PC-3 (cell line): ENCODE results near the gene KSR1.

Experiments
- EZH2 ChIP-seq: fragments of 300-600 bp; sonication (generic); IDR thresholded peaks from one replicate; pipeline ENCODE4 v1.6.1; 2017; ENCODE audit warnings: antibody characterized with exemption, mild to moderate bottlenecking, low read length; ENCODE audit not compliant: unreplicated experiment
- TF ChIP-seq, protein P1 (sequence below): fragments of 300-600 bp; sonication (generic); conservative IDR thresholded peaks from 2 replicates; pipeline ENCODE4 v1.5.1; 2017; ENCODE audit warnings: antibody characterized with exemption, low read depth, mild to moderate bottlenecking, low read length

DNA sequence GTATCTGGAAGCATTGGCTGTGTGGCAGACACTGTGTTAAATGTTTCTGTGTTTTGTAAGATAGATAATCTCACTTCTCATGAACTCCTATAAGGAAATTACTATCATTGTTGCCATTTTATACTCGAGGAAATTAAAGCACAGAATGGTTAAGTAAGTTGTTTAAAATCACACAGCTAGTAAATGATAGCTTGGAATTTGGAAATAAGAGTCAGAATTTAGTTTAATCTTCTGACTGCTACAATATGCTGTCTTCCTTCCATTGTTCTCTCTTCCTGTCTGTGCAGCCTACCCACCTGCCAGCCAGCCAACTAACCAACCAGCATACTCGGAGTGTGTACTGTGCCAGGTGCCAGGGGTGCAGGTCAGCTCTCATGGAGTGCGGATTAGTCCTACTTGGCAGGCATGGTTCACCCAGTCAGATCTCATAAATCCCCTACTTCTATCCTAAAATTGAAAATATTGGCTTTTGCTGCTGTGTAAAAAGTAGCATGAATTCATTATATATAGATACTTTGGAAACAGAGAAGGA, 94.8 kb downstream of the KSR1 start:
- TF ChIP-seq, protein P1, sequence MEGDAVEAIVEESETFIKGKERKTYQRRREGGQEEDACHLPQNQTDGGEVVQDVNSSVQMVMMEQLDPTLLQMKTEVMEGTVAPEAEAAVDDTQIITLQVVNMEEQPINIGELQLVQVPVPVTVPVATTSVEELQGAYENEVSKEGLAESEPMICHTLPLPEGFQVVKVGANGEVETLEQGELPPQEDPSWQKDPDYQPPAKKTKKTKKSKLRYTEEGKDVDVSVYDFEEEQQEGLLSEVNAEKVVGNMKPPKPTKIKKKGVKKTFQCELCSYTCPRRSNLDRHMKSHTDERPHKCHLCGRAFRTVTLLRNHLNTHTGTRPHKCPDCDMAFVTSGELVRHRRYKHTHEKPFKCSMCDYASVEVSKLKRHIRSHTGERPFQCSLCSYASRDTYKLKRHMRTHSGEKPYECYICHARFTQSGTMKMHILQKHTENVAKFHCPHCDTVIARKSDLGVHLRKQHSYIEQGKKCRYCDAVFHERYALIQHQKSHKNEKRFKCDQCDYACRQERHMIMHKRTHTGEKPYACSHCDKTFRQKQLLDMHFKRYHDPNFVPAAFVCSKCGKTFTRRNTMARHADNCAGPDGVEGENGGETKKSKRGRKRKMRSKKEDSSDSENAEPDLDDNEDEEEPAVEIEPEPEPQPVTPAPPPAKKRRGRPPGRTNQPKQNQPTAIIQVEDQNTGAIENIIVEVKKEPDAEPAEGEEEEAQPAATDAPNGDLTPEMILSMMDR: no peak
- no peak for TF ChIP-seq EZH2
